Peyer's patch (tissue), 4 donors: Measurements from ENCODE around the gene ALOX5. TPM values are rescaled to one million over a fixed set of nuclear protein-coding genes. Genes with fewer than 3 reads are reported as not detected.

ENCODE experiments used
- DNase-seq, 3 donors: peaks; one replicate each; pipeline ENCODE4 v3.0.0-alpha.2; 2017 to 2019
- H3K27ac ChIP-seq, 4 donors: fragments of 200-600 bp; sonication (generic); one replicate each; pipeline ENCODE4 v1.5.1; 2016 to 2019
- H3K27me3 ChIP-seq, 2 donors: fragments of 200-600 bp; sonication (generic); one replicate each; pipeline ENCODE4 v1.5.1; 2019
- H3K36me3 ChIP-seq, 3 donors: fragments of 200-600 bp; sonication (generic); one replicate each; pipeline ENCODE4 v1.5.1; 2016 to 2019
- H3K4me1 ChIP-seq, 4 donors: fragments of 200-600 bp; sonication (generic); one replicate each; pipeline ENCODE4 v1.5.1; 2016 to 2019
- H3K4me3 ChIP-seq, 4 donors: fragments of 200-600 bp; sonication (generic); 1 replicate in 3 of 4; 2 replicates in 1 of 4; pipeline ENCODE4 v1.5.1; 2016 to 2019; ENCODE audit warnings: mild to moderate bottlenecking in 1 of 4
- H3K9me3 ChIP-seq, 4 donors: fragments of 200-600 bp; sonication (generic); one replicate each; pipeline ENCODE4 v1.5.1; 2016 to 2019; ENCODE audit warnings: mild to moderate bottlenecking in 1 of 4
- POLR2A ChIP-seq, 2 donors: fragments of 450-650 bp; IDR thresholded peaks; one replicate each; pipeline ENCODE4 v1.5.1; 2017; ENCODE audit warnings: antibody characterized with exemption in 2 of 2, mild to moderate bottlenecking in 2 of 2, moderate library complexity in 2 of 2
- total RNA-seq, 4 donors: library from RNA; depleted of rRNA; stranded (reverse); fragments of >200 nt; gene quantifications; one replicate each; pipeline ENCODE4 v1.1.0, GENCODE V29; 2016
- TF ChIP-seq, protein P1 (sequence below), 6 experiments: fragments of 450-650 bp in 4 of 6; fragments of 200-600 bp in 2 of 6; sonication (generic) in 1 of 6; IDR thresholded peaks; one replicate each; pipeline ENCODE4 v1.5.1; 2017 to 2019; ENCODE audit warnings: antibody characterized with exemption in 6 of 6, mild to moderate bottlenecking in 3 of 6, moderate library complexity in 1 of 6

Gene ALOX5
- total RNA-seq, 4 donors from 2014 or later: 24.0 to 187 (median 31.6) TPM

DNA sequence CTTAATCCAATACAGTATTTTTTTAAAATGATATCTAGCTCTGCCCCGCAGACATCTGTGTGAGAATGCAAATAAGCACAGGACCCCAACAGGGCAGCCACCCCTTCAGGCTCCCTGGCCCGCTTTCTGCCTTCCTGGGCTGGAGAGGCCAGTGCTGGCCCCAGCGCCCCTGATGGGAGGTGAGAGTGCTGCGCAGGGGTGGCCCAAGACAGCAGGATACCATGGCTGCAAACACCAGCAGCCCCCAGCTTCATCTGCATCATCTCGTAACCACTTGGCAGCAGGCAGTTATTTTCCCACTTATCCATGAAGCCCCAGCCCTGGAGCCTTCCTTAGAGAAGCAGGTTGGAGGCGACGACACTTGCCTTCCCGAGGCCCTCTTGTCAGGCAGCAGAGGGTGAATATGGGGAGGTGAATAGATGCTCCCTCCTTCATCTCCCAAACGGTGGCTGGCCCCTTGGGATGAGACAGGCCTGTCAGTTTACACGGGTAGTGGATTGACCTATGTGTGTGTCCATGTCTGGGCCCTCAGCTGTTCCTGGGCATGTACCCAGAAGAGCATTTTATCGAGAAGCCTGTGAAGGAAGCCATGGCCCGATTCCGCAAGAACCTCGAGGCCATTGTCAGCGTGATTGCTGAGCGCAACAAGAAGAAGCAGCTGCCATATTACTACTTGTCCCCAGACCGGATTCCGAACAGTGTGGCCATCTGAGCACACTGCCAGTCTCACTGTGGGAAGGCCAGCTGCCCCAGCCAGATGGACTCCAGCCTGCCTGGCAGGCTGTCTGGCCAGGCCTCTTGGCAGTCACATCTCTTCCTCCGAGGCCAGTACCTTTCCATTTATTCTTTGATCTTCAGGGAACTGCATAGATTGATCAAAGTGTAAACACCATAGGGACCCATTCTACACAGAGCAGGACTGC lies 71.2 kb downstream of the ALOX5 start:
- no peak overlapping the region for H3K27ac ChIP-seq
- H3K27me3 ChIP-seq: no peaks in the 10 kb centered on the region
- TF ChIP-seq, protein P1, sequence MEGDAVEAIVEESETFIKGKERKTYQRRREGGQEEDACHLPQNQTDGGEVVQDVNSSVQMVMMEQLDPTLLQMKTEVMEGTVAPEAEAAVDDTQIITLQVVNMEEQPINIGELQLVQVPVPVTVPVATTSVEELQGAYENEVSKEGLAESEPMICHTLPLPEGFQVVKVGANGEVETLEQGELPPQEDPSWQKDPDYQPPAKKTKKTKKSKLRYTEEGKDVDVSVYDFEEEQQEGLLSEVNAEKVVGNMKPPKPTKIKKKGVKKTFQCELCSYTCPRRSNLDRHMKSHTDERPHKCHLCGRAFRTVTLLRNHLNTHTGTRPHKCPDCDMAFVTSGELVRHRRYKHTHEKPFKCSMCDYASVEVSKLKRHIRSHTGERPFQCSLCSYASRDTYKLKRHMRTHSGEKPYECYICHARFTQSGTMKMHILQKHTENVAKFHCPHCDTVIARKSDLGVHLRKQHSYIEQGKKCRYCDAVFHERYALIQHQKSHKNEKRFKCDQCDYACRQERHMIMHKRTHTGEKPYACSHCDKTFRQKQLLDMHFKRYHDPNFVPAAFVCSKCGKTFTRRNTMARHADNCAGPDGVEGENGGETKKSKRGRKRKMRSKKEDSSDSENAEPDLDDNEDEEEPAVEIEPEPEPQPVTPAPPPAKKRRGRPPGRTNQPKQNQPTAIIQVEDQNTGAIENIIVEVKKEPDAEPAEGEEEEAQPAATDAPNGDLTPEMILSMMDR (IDR thresholded peaks at IDR 0.05): no peak
- no peak for TF ChIP-seq POLR2A (IDR thresholded peaks at IDR 0.05)
- H3K9me3 ChIP-seq: no peaks in the 10 kb centered on the region
- no peaks in the 10 kb centered on the region for H3K36me3 ChIP-seq
- no peak overlapping the region for H3K4me3 ChIP-seq
- no peaks in the 10 kb centered on the region for H3K4me1 ChIP-seq
- peak in 1 of 3 donors; percentile 12 for DNase-seq

DNA sequence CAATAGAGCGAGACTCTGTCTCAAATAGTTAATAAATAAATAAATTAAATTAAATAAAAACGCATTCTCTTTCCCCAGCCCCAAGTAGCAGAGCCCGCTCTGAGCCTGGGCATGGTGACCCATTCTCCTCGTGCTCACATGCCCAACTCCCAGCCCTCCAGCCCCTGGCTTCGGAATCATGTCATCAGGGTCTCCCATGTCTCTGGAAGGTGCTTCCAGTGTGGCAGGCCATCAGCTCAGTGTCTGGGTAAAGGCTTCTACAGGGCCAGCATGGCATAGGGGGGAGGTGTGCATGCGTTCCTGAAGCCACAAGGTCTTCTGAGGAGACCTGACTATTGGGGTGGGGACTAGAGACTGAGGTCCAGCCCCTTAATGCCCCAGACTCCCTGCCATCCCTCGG lies 72.8 kb downstream of the ALOX5 start:
- H3K4me3 ChIP-seq: no peak overlapping the region
- peak in 1 of 3 donors; percentile 9 for DNase-seq
- H3K9me3 ChIP-seq: no peaks in the 10 kb centered on the region
- no peak for TF ChIP-seq POLR2A (IDR thresholded peaks at IDR 0.05)
- TF ChIP-seq, protein P1 (IDR thresholded peaks at IDR 0.05): no peak
- peaks cover 0 to 4% (median 0%) of the 10 kb centered on the region in 4 donors for H3K4me1 ChIP-seq
- H3K27me3 ChIP-seq: no peaks in the 10 kb centered on the region
- no peak overlapping the region for H3K27ac ChIP-seq
- H3K36me3 ChIP-seq: no peaks in the 10 kb centered on the region

DNA sequence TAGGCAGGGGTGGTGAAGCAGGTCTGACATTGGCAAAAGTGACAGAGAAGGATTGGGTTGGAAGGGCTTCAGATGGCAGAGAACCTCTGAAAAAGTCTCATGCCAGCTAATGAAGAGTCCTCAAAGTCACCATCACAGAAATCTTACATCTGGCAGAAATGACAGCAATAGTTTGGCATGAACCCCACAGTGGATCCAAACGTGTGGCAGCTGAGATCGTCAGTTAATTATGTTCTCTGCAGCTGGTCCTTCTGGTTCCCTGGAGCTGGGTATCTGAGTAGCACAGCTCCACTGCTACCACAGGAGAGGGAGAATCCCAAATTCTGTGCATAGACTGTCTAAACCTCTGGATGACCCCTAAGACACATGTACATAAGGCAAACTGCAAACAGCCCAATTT lies 73.4 kb downstream of the ALOX5 start:
- no peak overlapping the region for H3K4me3 ChIP-seq
- H3K36me3 ChIP-seq: no peaks in the 10 kb centered on the region
- H3K27ac ChIP-seq: no peak overlapping the region
- H3K4me1 ChIP-seq: peaks cover 0 to 6% (median 0%) of the 10 kb centered on the region in 4 donors
- TF ChIP-seq, protein P1 (IDR thresholded peaks at IDR 0.05): no peak
- no peak for TF ChIP-seq POLR2A (IDR thresholded peaks at IDR 0.05)
- no peaks in the 10 kb centered on the region for H3K27me3 ChIP-seq
- DNase-seq: peak in 1 of 3 donors; percentile 7
- H3K9me3 ChIP-seq: no peaks in the 10 kb centered on the region

DNA sequence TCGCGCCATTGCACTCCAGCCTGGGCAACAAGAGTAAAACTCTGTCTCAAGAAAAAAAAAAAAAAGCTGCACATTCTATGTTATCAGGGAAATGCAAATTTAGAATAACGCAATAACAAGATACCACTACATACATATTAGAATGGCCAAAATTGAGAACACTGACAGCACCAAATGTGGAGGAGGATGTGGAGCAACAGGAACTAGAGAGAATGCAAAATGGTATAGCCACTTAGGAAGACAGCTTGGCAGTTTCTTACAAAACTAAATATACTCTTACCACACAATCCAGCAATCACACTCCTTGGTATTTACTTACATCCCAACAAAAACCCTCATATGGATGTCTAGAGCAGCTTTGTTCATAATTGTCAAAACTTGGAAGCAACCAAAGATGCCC lies 76.8 kb downstream of the ALOX5 start:
- DNase-seq: no peak
- no peak overlapping the region for H3K27ac ChIP-seq
- H3K9me3 ChIP-seq: no peaks in the 10 kb centered on the region
- H3K36me3 ChIP-seq: no peaks in the 10 kb centered on the region
- H3K27me3 ChIP-seq: no peaks in the 10 kb centered on the region
- peaks cover 0 to 9% (median 1%) of the 10 kb centered on the region in 4 donors for H3K4me1 ChIP-seq
- no peak overlapping the region for H3K4me3 ChIP-seq
- TF ChIP-seq, protein P1 (IDR thresholded peaks at IDR 0.05): no peak
- no peak for TF ChIP-seq POLR2A (IDR thresholded peaks at IDR 0.05)

DNA sequence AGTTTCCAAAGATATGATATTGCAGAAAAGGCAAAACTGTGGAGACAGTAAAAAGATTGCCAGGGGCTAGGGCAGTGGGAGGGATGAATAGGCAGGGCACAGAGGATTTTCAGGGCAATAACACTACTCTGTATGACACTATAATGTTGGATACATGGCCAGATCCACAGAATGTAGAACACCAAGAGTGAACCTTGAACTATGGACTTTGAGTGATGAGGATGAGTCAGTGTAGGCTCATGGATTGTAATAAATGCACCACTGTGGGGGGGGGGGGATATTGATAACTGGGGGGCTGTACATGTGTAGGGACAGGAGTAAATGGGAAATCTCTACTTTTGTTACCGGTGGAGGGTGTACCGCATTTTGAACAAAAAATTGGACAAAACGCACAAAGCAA lies 77.4 kb downstream of the ALOX5 start:
- TF ChIP-seq, protein P1 (IDR thresholded peaks at IDR 0.05): no peak
- TF ChIP-seq POLR2A (IDR thresholded peaks at IDR 0.05): no peak
- no peaks in the 10 kb centered on the region for H3K9me3 ChIP-seq
- no peak overlapping the region for H3K4me3 ChIP-seq
- H3K4me1 ChIP-seq: peaks cover 0 to 9% (median 1%) of the 10 kb centered on the region in 4 donors
- no peak overlapping the region for H3K27ac ChIP-seq
- no peaks in the 10 kb centered on the region for H3K27me3 ChIP-seq
- DNase-seq: no peak
- peaks cover 0 to 3% (median 0%) of the 10 kb centered on the region in 3 donors for H3K36me3 ChIP-seq
